H1 (cell line): ENCODE results near the gene PC.

Source experiments
- BRCA1 ChIP-seq: IDR thresholded peaks from 2 replicates; pipeline ENCODE4 v1.6.1; 2012; ENCODE audit warnings: low read depth, low read length, improper control_type of control experiment
- CTCF ChIP-seq, 3 experiments: IDR thresholded peaks; 1 replicate in 2 of 3; 2 replicates in 1 of 3; pipeline versions ENCODE4 v1.5.1 to v1.6.1; 2011; ENCODE audit warnings: low read length in 3 of 3, mild to moderate bottlenecking in 3 of 3, inconsistent platforms in 2 of 3, low read depth in 1 of 3, moderate library complexity in 1 of 3; ENCODE audit not compliant: insufficient read depth in 1 of 3; ENCODE audit errors: control extremely low read depth in 1 of 3
- EZH2 ChIP-seq: fragments of 200-600 bp; sonication (generic); IDR thresholded peaks from 2 replicates; pipeline ENCODE4 v1.7.1; 2012; ENCODE audit warnings: low read depth, mild to moderate bottlenecking, moderate library complexity, low read length, inconsistent platforms; ENCODE audit not compliant: severe bottlenecking
- HDAC6 ChIP-seq: IDR thresholded peaks from one replicate; pipeline ENCODE4 v1.7.1; 2012; ENCODE audit warnings: low read depth, mild to moderate bottlenecking, inconsistent platforms, low read length, moderate library complexity
- JUN ChIP-seq: IDR thresholded peaks from 2 replicates; pipeline ENCODE4 v1.6.1; 2011; ENCODE audit warnings: low read depth, mild to moderate bottlenecking, improper control_type of control experiment, low read length
- POLR2A ChIP-seq, 2 experiments: IDR thresholded peaks; 1 replicate in 1 of 2; 2 replicates in 1 of 2; pipeline ENCODE4 v1.6.1; 2011; ENCODE audit warnings: low read depth in 2 of 2, low read length in 2 of 2, mild to moderate bottlenecking in 2 of 2; ENCODE audit errors: control extremely low read depth in 1 of 2
- POLR2AphosphoS5 ChIP-seq: IDR thresholded peaks from 2 replicates; pipeline ENCODE4 v1.6.1; 2011; ENCODE audit warnings: low read depth, low read length
- RNF2 ChIP-seq: fragments of 200-900, 300-1000 bp; sonication (generic); IDR thresholded peaks from 2 replicates; pipeline ENCODE4 v1.7.1; 2016; ENCODE audit warnings: borderline replicate concordance, low read depth, mild to moderate bottlenecking, antibody characterized with exemption, low read length; ENCODE audit not compliant: poor library complexity, severe bottlenecking; ENCODE audit errors: missing control alignments
- SAP30 ChIP-seq: fragments of 300-600 bp; sonication (generic); IDR thresholded peaks from 2 replicates; pipeline ENCODE4 v1.7.1; 2012; ENCODE audit warnings: low read length, moderate library complexity, mild to moderate bottlenecking, inconsistent platforms; ENCODE audit not compliant: insufficient read depth, insufficient replicate concordance
- SIN3A ChIP-seq, 2 experiments: IDR thresholded peaks in 1 of 2; conservative IDR thresholded peaks in 1 of 2; 2 replicates each; pipeline ENCODE4 v1.6.1; 2011 to 2012; ENCODE audit warnings: low read length in 2 of 2, improper control_type of control experiment in 1 of 2, low read depth in 1 of 2, mild to moderate bottlenecking in 1 of 2
- SIRT6 ChIP-seq: IDR thresholded peaks from one replicate; pipeline ENCODE4 v1.7.1; 2012; ENCODE audit warnings: low read length, inconsistent platforms
- SP4 ChIP-seq: IDR thresholded peaks from 2 replicates; pipeline ENCODE4 v1.6.1; 2012; ENCODE audit warnings: low read length, inconsistent platforms
- TAF1 ChIP-seq: IDR thresholded peaks from 2 replicates; pipeline ENCODE4 v1.6.1; 2011; ENCODE audit warnings: mild to moderate bottlenecking, low read depth, low read length

GRCh38 chr11:66834943-66835342 is 123.2 kb downstream of the PC start:
- no peak for TF ChIP-seq JUN
- TF ChIP-seq CTCF (IDR thresholded peaks at IDR 0.05; ENCODE audit: control extremely low read depth in 1 of 3, insufficient read depth in 1 of 3, low read depth in 1 of 3, low read length in 3 of 3), result no peak
- no peak for TF ChIP-seq EZH2
- no peak for TF ChIP-seq SIRT6
- TF ChIP-seq RNF2, result no peak
- no peak for TF ChIP-seq POLR2AphosphoS5
- no peak for TF ChIP-seq BRCA1
- TF ChIP-seq POLR2A (IDR thresholded peaks at IDR 0.05; ENCODE audit: control extremely low read depth in 1 of 2, low read depth in 2 of 2, low read length in 2 of 2), result no peak
- no peak for TF ChIP-seq SAP30
- no peak for TF ChIP-seq HDAC6
- TF ChIP-seq SIN3A (conservative IDR thresholded peaks at IDR 0.05 in 1 of 2, IDR thresholded peaks at IDR 0.05 in 1 of 2; ENCODE audit: low read depth in 1 of 2, low read length in 2 of 2), result no peak
- no peak for TF ChIP-seq SP4
- TF ChIP-seq TAF1, result no peak
